Right forelimb (tissue), 1 donor: Measurements from ENCODE around the gene TMEM39B.
"Not testable (repeated sequence)": the region's sequence is repeated elsewhere in the genome, so short reads cannot be mapped to it uniquely, and the experiment has no call there.

Source experiments
- DNase-seq: peaks from one replicate; pipeline ENCODE4 v3.0.0-alpha.2; 2018

The TMEM39B gene

GRCh38 chr1:32114420-32114819 is 41.7 kb downstream of the TMEM39B start:
- DNase-seq = no peak

- DNase-seq = no peak
Measured at GRCh38 chr1:32115496-32115895, 42.8 kb downstream of the TMEM39B start.

- DNase-seq = no peak
Measured at GRCh38 chr1:32116531-32116930, 43.8 kb downstream of the TMEM39B start.

GRCh38 chr1:32122151-32122550 is 49.4 kb downstream of the TMEM39B start:
- no peak for DNase-seq

GRCh38 chr1:32123361-32123760 is 50.6 kb downstream of the TMEM39B start:
- DNase-seq = not testable (repeated sequence)

- DNase-seq = no peak
Measured at GRCh38 chr1:32125313-32125712, 52.6 kb downstream of the TMEM39B start.

- DNase-seq = no peak
Measured at GRCh38 chr1:32126770-32127169, 54.0 kb downstream of the TMEM39B start.

- no peak for DNase-seq
Measured at GRCh38 chr1:32127409-32128198, 54.9 kb downstream of the TMEM39B start.

GRCh38 chr1:32128479-32128878 is 55.7 kb downstream of the TMEM39B start:
- no peak for DNase-seq

GRCh38 chr1:32128964-32129363 is 56.2 kb downstream of the TMEM39B start:
- DNase-seq = no peak

GRCh38 chr1:32133950-32134280 is 61.2 kb downstream of the TMEM39B start:
- DNase-seq = not testable (repeated sequence)

- no peak for DNase-seq
Measured at GRCh38 chr1:32137111-32137510, 64.4 kb downstream of the TMEM39B start.

GRCh38 chr1:32138965-32139364 is 66.2 kb downstream of the TMEM39B start:
- DNase-seq = no peak

- DNase-seq = peak; percentile 79
Measured at GRCh38 chr1:32142446-32143301, 69.9 kb downstream of the TMEM39B start.

- not testable (repeated sequence) for DNase-seq
Measured at GRCh38 chr1:32143302-32143695, 70.6 kb downstream of the TMEM39B start.

- DNase-seq = no peak
Measured at GRCh38 chr1:32144033-32144432, 71.3 kb downstream of the TMEM39B start.

- not testable (repeated sequence) for DNase-seq
Measured at GRCh38 chr1:32147799-32148198, 75.1 kb downstream of the TMEM39B start.

GRCh38 chr1:32150847-32151246 is 78.1 kb downstream of the TMEM39B start:
- no peak for DNase-seq

GRCh38 chr1:32151319-32151787 is 78.6 kb downstream of the TMEM39B start:
- no peak for DNase-seq
